ENCODE measurements around the gene ST3GAL4.

Gene ST3GAL4

DNA sequence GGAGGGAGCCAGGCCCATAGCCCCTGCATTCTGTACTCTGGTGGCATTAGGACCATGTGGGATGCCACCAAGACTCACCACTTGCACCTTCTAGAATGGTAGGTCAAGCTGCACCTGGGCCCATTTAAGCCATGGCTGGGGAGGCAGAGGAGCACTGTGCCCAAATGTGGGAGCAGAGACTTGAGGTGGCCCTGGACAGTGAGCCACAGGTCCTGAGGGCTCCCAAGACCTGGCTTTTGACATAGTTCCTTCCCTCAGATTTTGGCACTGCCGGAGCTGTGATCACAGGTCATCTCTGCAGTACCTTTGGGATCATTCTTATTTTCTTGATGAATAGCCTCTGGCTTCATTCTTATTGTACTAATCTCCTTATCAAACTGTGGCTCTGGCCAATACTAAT is 43.2 kb downstream of the ST3GAL4 start:
- no peak overlapping the region for H3K9ac ChIP-seq
- no peak overlapping the region for H3K27ac ChIP-seq
- H3K36me3 ChIP-seq = peaks cover 0 to 9% (median 0%) of the 10 kb centered on the region in 11 experiments; a peak in 2 of 22 replicates
- TF ChIP-seq Cebpa-rat (IDR thresholded peaks at IDR 0.05) = no peak
- H3K4me3 ChIP-seq = no peak overlapping the region
- peaks cover 0 to 13% (median 3%) of the 10 kb centered on the region in 11 experiments; a peak in 6 of 22 replicates for H3K9me3 ChIP-seq (replicated peaks in 1 of 11)
- H4K20me1 ChIP-seq = peaks cover 0 to 11% (median 0%) of the 10 kb centered on the region in 11 experiments; a peak in 2 of 22 replicates
- H3K4me1 ChIP-seq = peaks cover 0 to 23% (median 16%) of the 10 kb centered on the region in 10 experiments; a peak in 16 of 20 replicates
- H3K27me3 ChIP-seq = no peaks in the 10 kb centered on the region
- H3K4me2 ChIP-seq = no peak overlapping the region

DNA sequence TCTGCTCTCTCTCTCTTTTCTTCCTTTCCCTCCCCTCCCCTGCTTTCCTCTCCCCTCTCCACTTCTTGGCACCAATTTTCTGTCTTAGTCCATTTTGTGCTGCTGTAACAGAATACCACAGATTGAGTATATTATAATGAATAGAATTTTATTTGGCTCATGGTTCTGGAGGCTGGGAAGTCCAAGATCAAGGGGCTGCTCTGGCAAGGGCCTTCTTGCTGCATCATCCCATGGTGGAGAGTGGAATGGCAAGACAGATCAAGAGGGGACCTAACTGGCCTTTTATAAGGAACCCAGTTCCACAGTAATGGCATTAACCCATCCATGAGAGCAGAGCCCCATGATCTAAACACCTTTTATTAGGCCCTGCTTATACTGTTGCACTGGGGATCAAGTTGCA is 44.5 kb downstream of the ST3GAL4 start:
- Histone ChIP-seq H3K27me3 (no peaks in the 10 kb centered on the region), H3K36me3 (peaks cover 0 to 9% (median 0%) of the 10 kb centered on the region in 11 experiments; a peak in 2 of 22 replicates), H3K9ac (no peak overlapping the region), H3K4me2 (no peak overlapping the region), H4K20me1 (peaks cover 0 to 21% (median 0%) of the 10 kb centered on the region in 11 experiments; a peak in 3 of 22 replicates), H3K4me1 (peaks cover 0 to 20% (median 10%) of the 10 kb centered on the region in 10 experiments; a peak in 10 of 20 replicates), H3K4me3 (no peak overlapping the region), H3K27ac (no peak overlapping the region), H3K9me3 (replicated peaks in 1 of 11) (peaks cover 0 to 13% (median 3%) of the 10 kb centered on the region in 11 experiments; a peak in 6 of 22 replicates)
- no peak for TF ChIP-seq Cebpa-rat (IDR thresholded peaks at IDR 0.05)

GRCh38 chr11:126400479-126400878 is 45.0 kb downstream of the ST3GAL4 start:
- TF ChIP-seq Cebpa-rat (IDR thresholded peaks at IDR 0.05) = no peak
- H3K4me2 ChIP-seq = no peak overlapping the region
- H4K20me1 ChIP-seq = peaks cover 0 to 23% (median 0%) of the 10 kb centered on the region in 11 experiments; a peak in 3 of 22 replicates
- no peaks in the 10 kb centered on the region for H3K27me3 ChIP-seq
- H3K4me3 ChIP-seq = no peak overlapping the region
- H3K27ac ChIP-seq = no peak overlapping the region
- H3K9ac ChIP-seq = no peak overlapping the region
- peaks cover 0 to 13% (median 3%) of the 10 kb centered on the region in 11 experiments; a peak in 6 of 22 replicates for H3K9me3 ChIP-seq (replicated peaks in 1 of 11)
- peaks cover 0 to 10% (median 0%) of the 10 kb centered on the region in 11 experiments; a peak in 3 of 22 replicates for H3K36me3 ChIP-seq
- peaks cover 0 to 20% (median 10%) of the 10 kb centered on the region in 10 experiments; a peak in 10 of 20 replicates for H3K4me1 ChIP-seq

DNA sequence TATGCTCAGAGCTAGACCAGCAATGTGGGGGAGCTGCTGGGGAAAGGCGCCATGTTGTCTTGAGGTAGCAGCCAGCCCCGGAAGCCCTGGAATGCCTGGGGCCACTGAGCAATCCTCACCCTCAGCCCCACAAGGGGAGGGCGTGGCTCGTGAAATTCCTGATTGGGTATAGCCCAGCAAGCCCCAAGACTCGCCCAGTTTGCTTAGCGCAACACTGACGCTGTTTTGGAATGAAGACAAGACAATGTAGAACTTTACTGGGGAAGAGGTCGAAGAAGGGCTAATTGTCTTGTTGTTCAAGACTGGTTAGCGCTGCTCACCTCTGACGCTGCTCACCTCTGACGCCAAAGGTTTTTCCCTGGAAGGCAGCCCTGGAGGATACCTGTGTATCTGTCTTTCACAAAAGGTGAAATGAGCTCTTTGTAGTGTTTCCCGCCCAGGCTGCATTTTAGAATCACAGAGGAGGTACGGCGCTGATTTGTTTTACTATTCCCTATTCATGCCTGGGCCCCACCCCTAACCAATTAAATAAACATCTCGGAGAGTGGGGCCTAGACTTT is 47.6 kb downstream of the ST3GAL4 start:
- no peak overlapping the region for H3K27ac ChIP-seq
- peak overlapping the region in 1 of 11 experiments; percentile 32; a peak in 1 of 22 replicates for H3K4me2 ChIP-seq
- H3K4me1 ChIP-seq = peaks cover 0 to 20% (median 10%) of the 10 kb centered on the region in 10 experiments; a peak in 10 of 20 replicates
- no peak for TF ChIP-seq Cebpa-rat (IDR thresholded peaks at IDR 0.05)
- H3K9me3 ChIP-seq (replicated peaks in 1 of 11) = peaks cover 0 to 13% (median 3%) of the 10 kb centered on the region in 11 experiments; a peak in 6 of 22 replicates
- no peak overlapping the region for H3K9ac ChIP-seq
- H3K27me3 ChIP-seq = no peaks in the 10 kb centered on the region
- no peak overlapping the region for H3K4me3 ChIP-seq
- H3K36me3 ChIP-seq = peaks cover 0 to 28% (median 10%) of the 10 kb centered on the region in 11 experiments; a peak in 16 of 22 replicates
- peaks cover 0 to 23% (median 0%) of the 10 kb centered on the region in 11 experiments; a peak in 3 of 22 replicates for H4K20me1 ChIP-seq

DNA sequence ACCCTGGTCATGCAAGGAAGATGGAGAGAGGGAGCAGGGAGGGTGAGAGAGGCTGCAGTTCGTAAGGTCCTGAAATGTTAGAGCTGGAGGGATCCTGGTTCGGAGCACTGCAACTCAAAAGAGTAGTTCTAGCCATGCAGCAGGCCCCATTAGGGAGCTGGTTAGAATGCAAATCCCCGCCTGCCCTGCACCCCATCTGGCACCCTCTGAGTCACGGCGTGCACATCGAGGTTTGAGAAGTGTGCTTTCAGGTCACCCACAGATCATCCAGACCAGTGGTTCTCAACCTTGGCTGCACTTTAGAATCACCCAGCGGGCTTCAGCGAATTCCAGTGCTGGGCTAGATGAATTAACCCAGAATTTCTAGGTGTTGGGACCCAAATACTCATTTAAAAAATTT is 48.2 kb downstream of the ST3GAL4 start:
- Histone ChIP-seq H3K36me3 (peaks cover 0 to 28% (median 16%) of the 10 kb centered on the region in 11 experiments; a peak in 17 of 22 replicates), H3K4me1 (peaks cover 0 to 20% (median 10%) of the 10 kb centered on the region in 10 experiments; a peak in 10 of 20 replicates), H3K9ac (no peak overlapping the region), H3K27me3 (no peaks in the 10 kb centered on the region), H3K27ac (no peak overlapping the region), H4K20me1 (peaks cover 0 to 23% (median 0%) of the 10 kb centered on the region in 11 experiments; a peak in 3 of 22 replicates), H3K4me2 (no peak overlapping the region), H3K9me3 (replicated peaks in 1 of 11) (peaks cover 0 to 13% (median 3%) of the 10 kb centered on the region in 11 experiments; a peak in 6 of 22 replicates), H3K4me3 (no peak overlapping the region)
- TF ChIP-seq Cebpa-rat (IDR thresholded peaks at IDR 0.05) = no peak

- H4K20me1 ChIP-seq = peaks cover 0 to 23% (median 0%) of the 10 kb centered on the region in 11 experiments; a peak in 3 of 22 replicates
- no peak overlapping the region for H3K4me2 ChIP-seq
- TF ChIP-seq Cebpa-rat (IDR thresholded peaks at IDR 0.05) = no peak
Observed at GRCh38 chr11:126404367-126404766, 48.9 kb downstream of the ST3GAL4 start.

GRCh38 chr11:126405374-126405773 is 49.9 kb downstream of the ST3GAL4 start:
- H3K27me3 ChIP-seq = no peaks in the 10 kb centered on the region
- H4K20me1 ChIP-seq = peaks cover 0 to 23% (median 0%) of the 10 kb centered on the region in 11 experiments; a peak in 3 of 22 replicates
- H3K4me3 ChIP-seq = no peak overlapping the region
- peaks cover 8 to 43% (median 29%) of the 10 kb centered on the region in 11 experiments; a peak in 19 of 22 replicates for H3K36me3 ChIP-seq
- peaks cover 0 to 2% (median 0%) of the 10 kb centered on the region in 11 experiments; a peak in 5 of 22 replicates for H3K9me3 ChIP-seq (replicated peaks in 1 of 11)
- TF ChIP-seq Cebpa-rat (IDR thresholded peaks at IDR 0.05) = no peak
- peaks cover 0 to 20% (median 10%) of the 10 kb centered on the region in 10 experiments; a peak in 10 of 20 replicates for H3K4me1 ChIP-seq
- H3K27ac ChIP-seq = no peak overlapping the region
- H3K9ac ChIP-seq = no peak overlapping the region
- no peak overlapping the region for H3K4me2 ChIP-seq

More at GRCh38 chr11:126404367-126404766, 48.9 kb downstream of the ST3GAL4 start:
- peaks cover 0 to 20% (median 10%) of the 10 kb centered on the region in 10 experiments; a peak in 10 of 20 replicates for H3K4me1 ChIP-seq
- no peak overlapping the region for H3K9ac ChIP-seq
- H3K27ac ChIP-seq = no peak overlapping the region
- H3K4me3 ChIP-seq = no peak overlapping the region
- H3K36me3 ChIP-seq = peaks cover 6 to 33% (median 22%) of the 10 kb centered on the region in 11 experiments; a peak in 19 of 22 replicates
- H3K27me3 ChIP-seq = no peaks in the 10 kb centered on the region
- peaks cover 0 to 12% (median 3%) of the 10 kb centered on the region in 11 experiments; a peak in 6 of 22 replicates for H3K9me3 ChIP-seq (replicated peaks in 1 of 11)

GRCh38 chr11:126405906-126406305 is 50.4 kb downstream of the ST3GAL4 start:
- Histone ChIP-seq H4K20me1 (peaks cover 0 to 26% (median 0%) of the 10 kb centered on the region in 11 experiments; a peak in 3 of 22 replicates), H3K36me3 (peaks cover 8 to 47% (median 32%) of the 10 kb centered on the region in 11 experiments; a peak in 19 of 22 replicates), H3K4me2 (no peak overlapping the region), H3K9me3 (replicated peaks in 1 of 11) (no peaks in the 10 kb centered on the region), H3K4me1 (peaks cover 0 to 20% (median 10%) of the 10 kb centered on the region in 10 experiments; a peak in 10 of 20 replicates), H3K27me3 (no peaks in the 10 kb centered on the region), H3K27ac (no peak overlapping the region), H3K9ac (no peak overlapping the region), H3K4me3 (no peak overlapping the region)
- TF ChIP-seq Cebpa-rat (IDR thresholded peaks at IDR 0.05) = no peak

DNA sequence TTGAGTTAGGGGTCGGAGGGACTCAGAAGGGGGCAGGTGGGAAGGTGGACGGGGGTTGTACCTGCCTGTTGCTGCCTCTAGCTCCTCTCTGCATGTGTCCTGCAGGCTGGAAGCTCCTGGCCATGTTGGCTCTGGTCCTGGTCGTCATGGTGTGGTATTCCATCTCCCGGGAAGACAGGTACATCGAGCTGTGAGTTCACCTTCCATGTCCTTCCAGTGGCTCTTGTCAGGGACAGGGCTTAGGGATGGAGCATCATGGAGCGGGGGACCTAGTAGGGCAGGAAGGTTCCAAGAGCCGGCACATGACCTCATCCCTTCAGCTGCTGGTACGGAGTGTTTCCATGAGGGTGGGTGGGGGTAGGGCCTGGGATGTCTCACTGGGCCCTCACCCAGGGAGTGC is 50.9 kb downstream of the ST3GAL4 start:
- no peak overlapping the region for H3K27ac ChIP-seq
- H3K27me3 ChIP-seq = no peaks in the 10 kb centered on the region
- peaks cover 0 to 26% (median 0%) of the 10 kb centered on the region in 11 experiments; a peak in 3 of 22 replicates for H4K20me1 ChIP-seq
- no peak overlapping the region for H3K9ac ChIP-seq
- peaks cover 8 to 52% (median 32%) of the 10 kb centered on the region in 11 experiments; a peak in 19 of 22 replicates for H3K36me3 ChIP-seq
- H3K4me3 ChIP-seq = no peak overlapping the region
- H3K4me2 ChIP-seq = no peak overlapping the region
- no peaks in the 10 kb centered on the region for H3K9me3 ChIP-seq (replicated peaks in 1 of 11)
- H3K4me1 ChIP-seq = peaks cover 0 to 20% (median 10%) of the 10 kb centered on the region in 10 experiments; a peak in 10 of 20 replicates
- TF ChIP-seq Cebpa-rat (IDR thresholded peaks at IDR 0.05) = no peak
